NCI-H460 (cell line): ENCODE data around the gene LIG1. TPM values are rescaled to one million over a fixed set of nuclear protein-coding genes. Genes with fewer than 3 reads are reported as not detected.
"Not testable (repeated sequence)": the region's sequence is repeated elsewhere in the genome, so short reads cannot be mapped to it uniquely, and the experiment has no call there.

ENCODE experiments used
- DNase-seq: peaks from one replicate; pipeline ENCODE4 v3.0.0-alpha.2; 2016; ENCODE audit warnings: low read depth; ENCODE audit errors: extremely low read depth
- total RNA-seq: library from RNA; depleted of rRNA; stranded (reverse); fragments of >200 nt; shearing (Covaris generic); gene quantifications from 2 replicates; pipeline ENCODE4 v1.2.3, GENCODE V29; 2014

LIG1 gene
- total RNA-seq, 1 experiment from 2014 or later, result 25.9 TPM

DNA sequence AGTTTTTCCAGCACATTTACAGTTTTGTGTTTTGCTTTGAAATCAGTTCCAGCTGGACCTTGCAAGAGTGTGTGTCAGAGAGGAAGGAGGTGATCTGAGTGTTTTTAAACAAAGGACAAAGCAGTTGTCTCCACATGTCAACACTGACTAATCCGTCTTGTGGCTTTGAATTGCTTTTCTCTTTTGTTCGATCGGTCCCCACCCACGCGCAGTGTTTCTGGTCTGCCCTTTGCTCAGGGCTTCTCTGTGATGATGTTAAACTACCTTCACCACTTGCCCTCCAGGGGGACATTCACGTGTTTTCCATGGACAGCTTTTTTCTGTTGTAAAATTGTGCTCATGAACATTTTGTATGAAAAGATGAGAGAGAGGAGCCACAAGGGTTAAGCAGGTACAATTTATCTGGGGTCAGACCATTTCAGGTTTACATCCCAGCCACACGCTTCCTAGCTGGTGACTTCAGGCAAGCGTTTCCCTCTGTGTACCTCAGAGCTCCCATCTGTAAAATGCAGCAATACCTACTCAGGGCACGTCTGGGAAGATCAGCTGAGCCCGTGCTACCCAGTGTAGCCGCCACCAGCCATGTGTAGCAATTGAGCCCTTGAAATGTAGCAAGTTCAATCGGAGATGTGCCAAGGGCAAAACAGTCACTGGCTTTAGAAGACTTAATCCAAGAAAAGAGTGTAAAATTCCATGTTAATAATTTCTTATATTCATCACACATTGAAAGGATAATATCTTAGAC lies 46.1 kb downstream of the LIG1 start:
- no peak for DNase-seq

DNA sequence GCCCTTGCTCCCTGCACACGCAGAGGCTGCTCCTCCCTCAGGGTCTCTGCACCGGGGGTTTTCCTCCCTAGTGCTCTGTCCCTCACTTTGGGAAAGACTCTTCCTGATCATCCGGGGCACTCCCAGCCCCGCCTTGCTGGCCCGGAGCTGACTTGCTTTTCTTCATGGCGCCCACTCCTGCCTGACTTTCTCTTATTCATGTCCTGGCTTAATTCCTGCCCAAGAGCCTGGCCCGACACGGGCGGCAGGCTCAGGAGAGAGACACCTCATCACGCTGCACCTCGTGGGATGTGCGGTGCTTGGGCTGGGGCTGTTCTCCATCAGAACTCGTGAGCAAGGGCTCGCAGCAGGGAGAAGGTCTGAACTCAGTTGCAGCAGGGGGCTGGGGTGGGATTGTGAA lies 47.7 kb downstream of the LIG1 start:
- DNase-seq, result no peak

DNA sequence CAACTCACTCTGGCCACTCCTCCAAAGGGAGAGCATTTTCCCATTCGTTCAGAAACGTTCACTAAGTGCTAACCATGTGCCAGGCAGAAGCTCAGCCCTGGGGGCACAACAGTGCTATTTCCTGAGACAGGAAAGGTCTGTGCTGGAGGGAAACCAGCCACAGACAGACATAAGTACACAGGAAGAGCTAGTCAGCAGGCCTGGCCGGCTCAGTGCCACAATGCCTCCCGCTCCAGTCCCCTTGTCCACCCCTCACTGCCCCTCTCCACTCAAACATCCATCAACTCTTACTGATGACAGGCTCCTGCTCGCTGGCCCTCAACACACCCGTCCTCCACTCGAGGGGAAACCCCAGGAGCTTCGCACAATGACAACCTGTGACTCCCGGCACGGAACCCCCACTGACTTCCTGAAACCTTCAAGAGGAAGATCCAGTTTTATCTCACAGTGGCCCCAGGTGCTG lies 48.2 kb downstream of the LIG1 start:
- no peak for DNase-seq

DNA sequence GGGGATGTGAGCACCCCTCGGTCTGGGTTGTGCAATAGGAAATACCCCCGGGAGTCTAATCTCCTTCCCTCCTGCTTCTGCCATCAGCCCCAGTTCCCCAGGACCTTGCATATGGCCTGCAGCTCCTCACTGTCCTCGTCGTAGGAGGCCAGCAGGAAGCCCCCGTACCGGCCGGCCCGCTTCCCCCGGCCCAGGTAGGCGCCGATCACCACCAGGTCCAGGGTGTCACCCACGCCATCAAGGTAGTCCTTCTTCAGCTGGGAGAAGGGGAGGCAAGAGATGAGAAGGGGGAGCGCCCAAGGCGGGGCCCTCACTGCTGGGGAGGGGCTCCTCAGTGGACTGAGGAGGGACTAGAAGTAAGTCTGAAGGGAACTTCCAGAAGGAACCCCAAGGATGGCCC lies 49.1 kb downstream of the LIG1 start:
- no peak for DNase-seq

DNA sequence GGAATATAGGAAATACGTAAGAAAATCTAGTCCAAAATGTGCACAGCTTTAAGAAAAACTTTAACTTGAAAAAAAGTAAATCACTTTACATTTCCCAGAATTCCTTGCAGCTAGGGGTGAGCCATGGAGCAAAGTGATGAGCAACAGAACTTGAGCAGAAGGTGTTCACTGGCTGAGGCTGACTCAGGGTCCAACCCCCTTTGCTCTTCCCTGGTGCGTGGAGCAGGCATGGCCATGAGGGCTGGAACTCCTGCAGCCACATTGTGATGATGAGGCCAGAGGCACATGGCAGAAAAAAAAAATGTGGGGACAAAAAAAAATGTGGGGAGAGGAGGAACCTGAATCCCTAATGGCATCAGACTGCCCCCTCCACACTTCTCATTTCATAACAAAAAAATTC lies 49.6 kb downstream of the LIG1 start:
- DNase-seq, result no peak

DNA sequence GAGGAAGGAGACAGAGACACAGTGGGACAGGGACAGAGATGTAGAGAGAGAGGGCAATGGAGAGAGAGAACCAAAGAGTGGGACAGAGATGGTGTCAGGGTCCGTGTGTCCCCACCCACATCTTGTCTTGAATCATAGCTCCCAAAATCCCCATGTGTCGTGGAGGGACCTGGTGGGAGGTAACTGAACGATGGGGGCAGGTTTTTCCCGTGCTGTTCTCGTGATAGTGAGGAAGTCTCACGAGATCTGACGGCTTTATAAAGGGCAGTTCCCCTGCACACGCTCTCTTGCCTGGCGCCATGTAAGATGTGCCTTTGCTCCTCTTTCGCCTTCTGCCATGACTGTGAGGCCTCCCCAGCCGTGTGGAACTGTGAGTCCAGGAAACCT lies 52.0 kb downstream of the LIG1 start:
- DNase-seq, result no peak

DNA sequence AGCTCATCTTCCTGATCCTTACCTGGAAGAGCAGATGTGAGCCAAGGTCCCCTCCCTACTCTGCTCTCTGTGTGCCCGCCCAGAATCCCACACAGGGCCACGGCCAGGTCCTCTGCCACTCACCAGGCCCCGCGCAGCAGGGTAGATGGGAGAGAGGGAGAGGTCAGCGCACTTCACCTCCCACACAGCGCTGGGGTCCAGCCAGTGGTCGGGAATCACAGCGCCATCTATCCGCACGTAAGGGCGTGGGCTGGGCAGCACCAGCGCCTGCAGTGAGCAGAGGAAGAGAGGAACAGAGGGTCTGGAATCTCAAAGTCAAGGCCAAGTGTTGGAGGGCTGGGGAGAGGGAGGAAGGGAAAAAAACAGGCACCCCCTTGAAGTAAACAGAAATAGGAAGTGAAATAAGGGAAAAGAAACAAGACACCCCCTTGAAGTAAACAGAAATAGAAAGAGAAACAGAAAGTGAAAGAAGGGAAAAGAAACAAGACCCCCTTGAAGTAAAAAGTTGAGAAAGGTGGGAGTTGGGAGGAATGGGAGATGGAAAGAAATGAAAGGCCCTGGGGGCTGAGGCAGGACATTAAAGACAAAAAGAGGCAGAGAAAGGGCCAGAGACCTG lies 52.5 kb downstream of the LIG1 start:
- no peak for DNase-seq

DNA sequence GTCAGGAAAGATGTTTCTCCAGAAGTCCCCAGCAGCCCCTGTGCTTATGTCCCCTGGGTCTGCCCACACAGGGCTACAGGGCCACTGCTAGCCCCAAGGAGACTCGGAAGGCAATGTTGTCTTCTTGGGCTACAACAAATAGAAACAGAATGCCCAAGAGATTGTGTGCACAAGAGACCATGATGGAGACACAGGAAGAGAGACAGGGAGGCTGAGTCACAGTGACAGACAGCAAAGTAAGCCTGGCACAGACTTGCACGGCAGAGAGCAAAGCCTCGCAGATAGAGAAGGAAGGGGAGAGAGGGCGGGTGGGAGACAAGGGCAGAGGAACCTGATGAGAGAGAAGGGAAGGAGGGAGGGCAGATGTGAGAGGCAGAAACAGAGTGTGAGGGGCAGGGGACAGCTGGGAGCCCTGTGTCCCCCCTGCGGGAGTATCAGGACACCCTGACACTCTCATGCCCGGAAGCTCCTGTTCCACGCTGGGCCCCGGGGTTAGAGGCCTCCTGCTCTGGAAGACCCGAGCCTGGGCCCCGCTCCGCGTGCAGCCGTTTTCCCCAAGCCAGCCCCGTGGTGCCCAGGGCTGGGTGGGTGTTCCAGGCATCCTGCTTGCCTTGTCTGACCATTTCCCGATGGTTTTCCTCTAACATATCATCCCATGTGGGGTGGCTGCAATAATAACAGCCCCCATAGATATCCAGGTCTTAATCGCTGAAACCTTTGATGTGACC lies 56.8 kb downstream of the LIG1 start:
- DNase-seq, result no peak

DNA sequence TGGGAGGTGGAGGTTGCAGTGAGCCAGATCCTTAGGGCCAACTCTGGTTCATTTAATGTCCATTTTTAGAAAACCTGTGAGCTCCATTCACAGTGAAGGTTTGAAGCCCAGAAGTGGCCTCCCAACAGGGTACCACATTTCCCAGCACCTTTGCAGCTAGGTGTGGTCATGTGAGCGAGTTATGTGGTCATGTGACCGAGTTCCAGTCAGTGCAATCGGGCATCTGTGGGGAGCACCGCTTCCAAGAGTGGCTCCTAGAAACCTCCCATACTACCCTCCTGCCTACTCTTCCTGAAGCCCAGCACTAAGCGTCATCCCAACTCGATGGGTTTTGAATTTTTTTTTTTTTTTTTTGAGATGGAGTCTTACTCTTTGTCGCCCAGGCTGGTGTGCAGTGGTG lies 58.9 kb downstream of the LIG1 start:
- DNase-seq, result no peak

DNA sequence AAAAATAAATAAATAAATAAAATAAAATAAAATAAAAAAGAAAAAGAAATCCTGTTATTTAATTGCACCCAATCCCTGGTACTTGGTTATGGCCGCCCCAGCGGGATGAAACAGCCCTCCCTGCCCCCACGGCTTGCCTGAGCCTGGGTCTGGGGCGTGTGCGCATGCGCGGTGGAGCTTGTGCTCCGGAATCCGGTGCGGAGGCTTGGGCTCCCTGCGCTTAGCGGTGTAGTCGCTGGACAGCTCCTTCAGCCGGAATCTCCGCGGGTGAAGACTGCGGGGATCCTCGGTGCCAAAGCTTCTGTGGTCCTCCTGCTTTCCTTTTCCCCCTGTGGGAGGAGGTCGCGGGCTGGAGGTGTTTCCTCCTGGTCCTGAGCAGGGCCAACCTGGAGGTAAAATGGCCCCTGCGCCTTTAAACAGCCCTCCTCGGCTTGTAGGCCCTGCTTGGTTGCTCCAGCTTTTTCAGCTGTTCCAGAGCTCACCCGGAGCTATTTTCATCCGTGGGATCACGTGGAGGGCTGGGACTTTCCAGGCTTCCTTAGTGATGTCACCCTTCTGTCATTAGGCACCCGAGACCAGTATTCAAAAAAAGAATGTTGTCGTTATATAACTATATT lies 59.7 kb downstream of the LIG1 start, which contains the start of gene PLA2G4C:
Gene PLA2G4C (minus strand): TSS at position 468 of the 617 bp plus-strand sequence. CDS start 4,288 bp downstream, outside the sequence.
- peak; percentile 80 for DNase-seq

DNA sequence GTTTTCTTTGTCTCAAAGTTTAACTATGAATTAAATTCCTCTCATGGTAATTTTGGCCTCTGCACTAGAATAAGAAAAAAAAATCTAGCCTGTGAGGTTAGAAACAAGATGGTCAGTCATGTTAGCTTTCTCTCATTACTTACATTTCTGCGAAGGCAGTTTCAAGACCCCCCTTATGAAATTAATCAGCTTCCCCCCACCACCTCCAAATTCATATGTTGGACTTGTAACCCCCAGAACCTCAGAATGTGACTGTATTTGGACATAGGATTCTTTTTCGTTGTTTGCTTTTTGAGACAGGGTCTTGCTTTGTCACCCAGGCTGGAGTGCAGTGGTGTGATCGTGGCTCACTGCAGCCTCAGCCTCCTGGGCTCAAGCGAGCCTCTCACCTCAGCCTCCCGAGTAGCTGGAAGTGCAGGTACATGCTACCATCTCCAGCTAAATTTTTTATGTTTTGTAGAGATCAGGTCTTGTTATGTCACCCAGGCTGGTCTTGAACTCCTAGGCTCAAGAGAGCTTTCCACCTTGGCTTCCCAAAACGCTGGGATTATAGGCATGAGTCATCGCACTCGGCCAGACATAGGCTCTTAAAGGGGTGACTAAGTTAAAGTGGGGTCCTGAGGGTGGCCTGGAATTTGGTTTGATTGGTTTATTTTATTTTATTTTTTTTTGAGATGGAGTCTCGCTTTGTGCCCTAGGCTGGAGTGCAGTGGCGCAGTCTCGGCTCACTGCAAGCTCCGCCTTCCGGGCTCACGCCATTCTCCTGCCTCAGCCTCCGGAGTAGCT lies 61.0 kb downstream of the LIG1 start:
- no peak for DNase-seq

DNA sequence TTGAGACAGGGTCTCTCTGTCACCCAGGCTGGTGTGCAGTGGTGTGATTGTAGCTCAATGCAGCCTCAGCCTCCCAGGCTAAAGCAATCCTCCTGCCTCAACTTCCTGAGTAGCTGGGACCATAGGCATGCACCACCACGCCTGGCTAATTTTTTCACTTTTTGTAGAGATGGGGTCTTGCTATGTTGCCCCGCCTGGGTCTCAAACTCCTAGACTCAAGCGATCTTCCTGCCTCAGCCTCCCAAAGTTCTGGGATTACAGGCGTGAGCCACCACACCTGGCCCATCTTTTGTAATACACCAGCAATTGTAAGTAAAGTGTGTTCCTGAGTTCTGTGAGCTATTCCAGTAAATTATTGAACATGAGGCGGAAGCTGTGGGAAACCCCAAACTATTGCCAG lies 66.2 kb downstream of the LIG1 start:
- DNase-seq, result no peak

DNA sequence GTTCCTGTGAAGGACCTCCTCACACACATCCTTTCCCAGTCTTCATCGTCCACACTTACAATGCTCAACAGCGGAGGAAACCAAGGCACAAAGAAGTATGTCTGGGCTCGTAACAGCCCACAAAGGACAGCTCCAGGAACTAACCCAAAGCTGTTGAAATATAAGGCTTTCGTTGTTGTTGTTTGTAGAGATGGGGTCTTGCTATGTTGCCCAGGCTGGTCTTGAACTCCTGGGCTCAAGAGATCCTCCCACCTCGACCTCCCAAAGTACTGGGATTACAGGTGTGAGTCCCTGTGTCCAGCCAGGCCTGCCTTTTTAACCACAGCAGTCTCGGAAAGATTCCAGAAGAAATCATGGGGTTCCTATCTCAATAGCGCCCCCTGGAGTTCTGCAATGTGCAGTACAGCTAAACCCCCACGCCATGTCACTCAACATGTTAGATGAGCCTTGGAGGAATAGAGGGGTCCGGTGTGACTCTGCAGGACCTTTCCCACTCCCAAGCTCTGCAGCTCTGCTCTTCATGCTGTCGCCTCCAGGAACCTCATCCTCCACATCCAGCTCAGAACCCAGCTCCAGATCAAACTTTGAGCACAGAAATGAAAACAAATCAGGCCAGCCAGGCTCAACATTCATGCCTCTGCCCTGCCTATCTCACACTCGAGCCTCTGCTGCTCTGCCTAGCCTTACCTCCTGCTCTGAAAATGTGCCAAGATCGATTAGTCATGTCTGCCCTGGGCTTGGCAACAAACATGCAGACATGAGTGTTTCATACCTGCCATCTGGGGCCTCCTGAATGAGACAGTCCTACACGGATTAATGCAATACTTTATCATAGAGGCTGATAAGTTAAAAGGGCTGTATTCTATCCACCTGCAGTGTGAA lies 67.0 kb downstream of the LIG1 start:
- DNase-seq, result peak; percentile 26

DNA sequence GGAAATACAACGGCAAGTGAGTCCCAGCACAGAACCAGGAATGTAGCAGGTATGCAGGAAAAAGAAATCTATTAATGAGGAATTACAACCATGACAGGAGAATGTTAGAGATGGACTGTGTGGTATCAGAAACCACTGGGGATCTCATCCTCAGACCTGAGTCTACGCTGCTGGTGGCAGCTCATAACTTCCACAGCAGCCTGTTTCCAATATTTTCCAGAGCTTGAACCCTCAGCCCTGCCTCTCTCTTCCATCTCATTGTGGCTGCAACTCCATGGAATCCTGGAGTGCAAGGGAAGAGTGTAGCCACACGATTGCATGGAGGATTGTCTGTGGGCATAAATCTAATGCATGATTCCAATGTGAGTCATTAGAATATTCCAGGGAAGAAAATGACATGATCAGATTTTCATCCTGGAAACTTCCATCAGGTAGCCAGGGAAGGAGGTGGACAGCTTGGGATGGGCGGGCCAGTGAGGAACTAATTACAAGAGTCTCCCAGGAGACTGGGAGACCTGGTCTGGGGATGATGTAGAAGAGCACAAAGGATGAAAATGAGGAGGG lies 74.5 kb downstream of the LIG1 start:
- DNase-seq, result no peak

DNA sequence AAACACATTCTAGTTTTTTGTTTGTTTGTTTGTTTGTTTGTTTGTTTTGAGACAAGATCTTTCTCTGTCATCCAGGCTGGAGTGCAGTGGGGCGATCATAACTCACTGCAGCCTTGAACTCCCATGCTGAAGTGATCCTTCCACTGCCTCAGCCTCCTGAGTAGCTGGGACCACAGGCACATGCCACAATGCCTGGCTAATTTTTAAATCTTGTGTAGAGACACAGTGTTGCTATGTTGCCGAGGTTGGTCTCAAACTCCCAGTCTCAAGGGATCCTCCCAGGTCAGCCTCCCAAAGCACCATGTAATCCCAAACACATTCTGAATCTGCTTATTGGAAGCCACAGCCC lies 75.3 kb downstream of the LIG1 start:
- DNase-seq, result no peak

DNA sequence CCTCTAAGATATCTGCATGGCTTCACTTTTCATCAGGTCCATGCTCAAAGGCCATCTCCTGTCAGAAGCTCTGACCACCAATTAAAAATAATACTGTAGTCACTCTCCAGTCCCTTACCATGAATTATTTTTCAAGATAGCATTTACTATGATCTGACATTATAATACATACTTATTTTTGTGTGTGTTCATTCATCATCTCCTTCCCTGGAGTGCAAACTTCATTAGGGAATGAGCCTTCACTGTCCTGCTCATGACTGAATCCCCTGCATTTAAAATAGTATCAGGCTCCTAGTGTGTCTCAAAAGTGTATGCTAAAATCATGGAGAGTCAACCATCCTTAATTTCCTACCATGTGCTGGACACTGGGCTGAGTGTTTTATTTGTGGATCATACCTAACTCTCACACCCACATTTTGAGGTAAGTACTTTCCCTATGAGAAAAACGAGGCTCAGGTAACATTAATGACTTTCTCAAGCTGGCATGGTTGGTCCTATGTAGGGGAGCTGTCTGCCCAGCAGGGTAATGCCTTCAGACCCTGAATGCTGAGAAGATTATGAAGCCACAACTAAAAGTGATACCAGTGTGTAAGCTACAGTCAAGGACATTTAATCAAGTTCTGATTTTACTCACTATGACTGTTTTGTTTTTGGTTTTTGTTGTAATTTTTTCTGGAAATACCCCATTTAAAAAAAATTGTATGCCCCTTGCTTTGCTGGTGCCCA lies 75.9 kb downstream of the LIG1 start:
- DNase-seq, result no peak

DNA sequence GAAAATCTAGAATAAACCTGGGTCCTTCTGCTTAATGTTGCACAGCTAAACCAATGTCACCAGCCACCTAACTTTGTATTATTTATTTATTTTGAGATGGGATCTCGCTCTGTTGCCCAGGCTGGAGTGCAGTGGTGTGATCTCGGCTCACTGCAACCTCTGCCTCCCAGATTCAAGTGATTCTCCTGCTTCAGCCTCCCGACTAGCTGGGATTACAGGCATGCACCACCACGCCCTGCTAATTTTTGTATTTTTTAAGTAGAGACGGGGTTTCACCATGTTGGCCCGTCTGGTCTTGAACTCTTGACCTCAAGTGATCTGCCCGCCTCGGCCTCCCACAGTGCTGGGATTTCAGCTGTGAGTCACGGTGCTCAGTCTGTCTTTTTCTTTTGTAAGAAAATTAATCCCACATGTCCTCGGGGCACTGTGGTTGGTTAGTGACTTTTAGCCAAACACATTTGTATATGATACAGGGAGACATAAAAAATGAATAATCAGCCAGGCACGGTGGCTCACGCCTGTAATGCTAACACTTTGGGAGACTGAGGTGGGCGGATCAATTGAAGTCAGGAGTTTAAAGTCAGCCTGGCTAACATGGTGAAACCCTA lies 78.9 kb downstream of the LIG1 start:
- not testable (repeated sequence) for DNase-seq

DNA sequence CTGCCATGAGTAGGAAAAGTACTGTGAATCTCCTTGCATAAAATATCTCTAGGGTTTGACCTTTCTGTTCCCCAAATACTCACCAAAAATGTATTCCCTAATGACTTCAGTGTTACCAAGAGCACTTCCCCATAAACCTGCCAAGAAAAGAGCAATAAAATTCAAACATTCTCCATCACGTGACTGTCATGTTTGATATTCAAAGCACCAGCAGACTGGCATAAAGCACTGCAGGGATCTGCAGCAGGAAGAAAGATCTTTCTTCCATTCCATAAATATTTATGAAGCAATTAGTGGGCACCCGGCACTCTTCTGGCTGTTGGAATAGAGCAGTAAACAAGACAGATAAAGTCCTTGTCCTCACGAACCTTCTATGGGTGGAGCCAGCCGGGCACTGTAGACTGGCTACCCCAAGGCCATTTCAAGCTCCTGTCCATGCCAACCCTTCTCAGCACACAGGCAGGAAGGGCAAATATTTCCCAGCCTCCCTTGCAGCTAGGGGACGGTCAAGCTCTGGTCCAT lies 79.8 kb downstream of the LIG1 start:
- no peak for DNase-seq
